HG03135 (cell line): ENCODE data around the gene POLR3E.

ENCODE experiments used
- ATAC-seq: cut with Tn5 transposase; IDR thresholded peaks from one replicate; pipeline ENCODE4 v1.9.1; 2021; ENCODE audit warnings: mild to moderate bottlenecking, moderate library complexity; ENCODE audit not compliant: unreplicated experiment

Gene POLR3E

DNA sequence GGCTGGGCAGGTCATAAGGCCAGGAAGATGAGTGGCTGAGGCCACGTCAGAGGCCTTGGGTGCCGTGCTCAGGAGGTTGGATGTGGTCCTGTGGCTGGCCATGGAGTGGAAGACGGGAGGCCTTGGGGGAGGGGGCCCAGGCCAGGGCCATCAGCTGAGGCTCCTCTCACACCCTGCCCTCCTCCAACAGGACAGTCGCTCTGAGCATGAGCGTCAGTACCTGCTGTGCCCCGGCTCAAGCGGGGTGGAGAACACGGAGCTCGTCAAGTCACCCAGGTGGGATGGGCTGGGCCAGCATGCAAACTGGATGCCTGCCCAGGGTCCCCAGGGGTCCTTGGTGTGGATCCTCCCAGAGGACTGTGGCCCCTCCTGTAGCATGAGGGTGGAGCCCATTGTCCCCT lies 19.2 kb downstream of the POLR3E start:
- ATAC-seq = no peak

DNA sequence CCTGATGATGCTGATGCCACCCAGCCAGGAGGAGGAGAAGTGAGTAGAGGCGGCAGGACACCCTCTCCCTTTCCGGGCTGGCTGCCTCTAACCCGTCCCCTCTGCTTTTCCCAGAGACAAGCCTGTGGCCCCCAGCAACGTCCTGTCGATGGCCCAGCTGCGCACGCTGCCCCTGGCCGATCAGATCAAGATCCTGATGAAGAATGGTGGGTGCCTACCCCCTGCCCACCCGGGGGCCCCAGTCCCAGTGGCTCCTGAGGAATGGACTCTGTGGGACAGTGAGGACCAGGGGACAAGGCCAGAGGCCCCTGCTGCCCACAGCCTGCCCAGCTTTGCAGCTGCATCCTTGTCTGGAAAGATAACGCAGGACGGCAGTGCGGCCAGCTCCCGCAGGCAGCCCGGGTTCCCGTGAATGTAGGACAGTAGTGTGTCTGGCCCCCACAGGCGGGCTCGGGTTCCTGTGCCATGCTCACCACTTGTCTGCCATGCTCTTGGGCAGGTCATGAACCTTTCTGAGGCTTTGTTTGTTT lies 19.9 kb downstream of the POLR3E start:
- no peak for ATAC-seq

GRCh38 chr16:22317625-22318024 lies 20.4 kb downstream of the POLR3E start:
- ATAC-seq = no peak

DNA sequence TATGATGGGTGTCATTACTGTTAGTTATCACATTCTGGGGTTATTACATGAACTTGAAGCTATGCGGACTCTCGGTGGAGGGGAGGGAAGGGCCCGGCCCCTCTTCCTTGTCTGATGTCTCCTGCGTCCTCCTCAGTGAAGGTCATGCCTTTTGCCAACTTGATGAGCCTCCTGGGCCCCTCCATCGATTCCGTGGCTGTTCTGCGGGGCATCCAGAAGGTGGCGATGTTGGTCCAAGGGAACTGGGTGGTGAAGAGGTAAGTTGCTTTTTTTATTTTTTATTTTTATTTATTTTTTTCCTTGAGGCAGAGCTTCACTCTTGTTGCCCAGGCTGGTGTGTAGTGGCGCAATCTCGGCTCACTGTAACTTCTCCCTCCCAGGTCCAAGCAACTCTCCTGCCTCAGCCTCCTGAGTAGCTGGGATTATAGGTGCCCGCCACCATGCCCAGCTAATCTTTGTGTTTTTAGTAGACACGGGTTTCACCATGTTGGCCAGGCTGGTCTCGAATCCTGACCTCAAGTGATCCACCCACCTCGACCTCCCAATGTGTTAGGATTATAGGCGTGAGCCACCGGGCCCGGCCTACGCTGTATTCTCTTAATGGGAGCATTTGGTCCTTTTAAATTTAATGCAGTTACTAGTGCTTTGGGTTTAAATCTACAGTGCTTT lies 21.6 kb downstream of the POLR3E start:
- no peak for ATAC-seq

DNA sequence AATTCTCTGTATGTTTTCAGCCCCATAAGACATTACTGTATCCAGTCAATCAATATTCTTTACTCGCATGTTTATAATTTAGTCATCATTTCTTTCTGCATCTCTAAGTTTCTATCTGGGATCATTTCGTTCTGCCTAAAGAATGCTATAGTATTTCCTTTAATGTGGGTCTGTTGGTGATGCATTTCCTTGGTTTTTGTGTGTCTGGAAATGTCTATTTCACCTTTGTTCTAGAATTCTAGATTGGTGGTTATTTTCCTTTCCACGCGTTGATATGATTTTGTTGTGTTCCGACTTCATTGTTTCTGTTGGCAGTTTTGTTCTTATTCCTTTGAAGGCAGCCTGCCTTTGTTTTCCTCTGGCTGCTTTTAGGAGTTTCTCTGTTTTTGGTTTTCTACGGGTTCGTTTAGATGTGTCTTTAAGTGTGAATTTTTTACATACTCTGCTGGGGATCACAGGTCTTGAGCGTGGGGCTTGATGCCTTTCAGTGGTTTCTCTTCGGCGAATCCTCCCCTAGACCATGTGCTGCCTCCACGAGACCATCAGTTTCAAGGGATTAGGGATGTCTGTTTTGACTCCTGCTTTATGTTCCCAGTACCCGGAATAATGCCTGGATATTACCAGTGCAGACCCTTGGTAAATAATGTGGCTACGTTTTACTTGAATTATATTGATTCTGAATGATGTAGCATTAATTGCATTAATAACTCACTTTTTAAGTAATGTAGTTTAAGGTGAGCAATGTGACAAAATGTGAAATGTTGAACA lies 23.5 kb downstream of the POLR3E start:
- no peak for ATAC-seq

GRCh38 chr16:22321340-22322001 lies 24.3 kb downstream of the POLR3E start:
- ATAC-seq = no peak

- ATAC-seq = no peak
These were observed 24.8 kb downstream of the POLR3E start for GRCh38 chr16:22322021-22322471.

GRCh38 chr16:22322741-22323140 lies 25.5 kb downstream of the POLR3E start:
- no peak for ATAC-seq

GRCh38 chr16:22323173-22323958 lies 26.2 kb downstream of the POLR3E start:
- no peak for ATAC-seq

DNA sequence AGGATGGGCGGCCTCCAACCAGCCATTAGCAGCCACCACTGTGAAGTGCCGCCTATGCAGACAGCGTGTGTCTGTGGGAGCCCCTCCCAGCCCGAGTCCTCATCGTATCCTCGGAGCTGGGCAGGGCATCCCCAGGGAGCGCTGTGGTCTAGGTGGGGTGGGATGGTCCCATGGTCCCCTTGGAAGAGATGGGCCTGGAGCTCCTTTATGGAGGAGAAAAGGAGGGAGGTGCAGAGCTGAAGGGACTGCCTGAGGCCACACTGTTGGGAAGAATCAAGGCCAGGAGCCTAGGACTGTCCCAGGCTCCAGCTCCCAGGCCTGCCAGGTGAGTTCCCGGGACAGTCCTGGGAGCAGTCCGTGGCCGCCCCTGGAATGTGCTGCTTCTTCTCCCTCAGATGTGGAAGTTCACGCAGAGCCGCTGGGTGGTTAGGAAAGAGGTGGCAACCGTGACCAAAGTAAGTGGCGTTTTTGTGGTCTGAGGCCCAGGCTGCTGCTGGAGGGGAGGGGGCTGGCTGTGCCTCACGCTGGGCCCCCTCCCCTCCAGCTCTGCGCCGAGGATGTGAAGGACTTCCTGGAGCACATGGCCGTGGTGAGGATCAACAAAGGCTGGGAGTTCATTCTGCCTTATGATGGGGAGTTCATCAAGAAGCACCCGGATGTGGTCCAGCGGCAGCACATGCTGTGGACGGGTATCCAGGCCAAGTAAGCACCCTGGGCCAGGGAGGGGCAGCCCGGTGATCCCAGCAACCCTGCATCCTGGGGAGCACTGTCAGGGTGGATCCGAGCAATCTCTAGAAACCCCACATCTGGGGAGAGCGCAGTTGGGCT lies 27.0 kb downstream of the POLR3E start:
- no peak for ATAC-seq

DNA sequence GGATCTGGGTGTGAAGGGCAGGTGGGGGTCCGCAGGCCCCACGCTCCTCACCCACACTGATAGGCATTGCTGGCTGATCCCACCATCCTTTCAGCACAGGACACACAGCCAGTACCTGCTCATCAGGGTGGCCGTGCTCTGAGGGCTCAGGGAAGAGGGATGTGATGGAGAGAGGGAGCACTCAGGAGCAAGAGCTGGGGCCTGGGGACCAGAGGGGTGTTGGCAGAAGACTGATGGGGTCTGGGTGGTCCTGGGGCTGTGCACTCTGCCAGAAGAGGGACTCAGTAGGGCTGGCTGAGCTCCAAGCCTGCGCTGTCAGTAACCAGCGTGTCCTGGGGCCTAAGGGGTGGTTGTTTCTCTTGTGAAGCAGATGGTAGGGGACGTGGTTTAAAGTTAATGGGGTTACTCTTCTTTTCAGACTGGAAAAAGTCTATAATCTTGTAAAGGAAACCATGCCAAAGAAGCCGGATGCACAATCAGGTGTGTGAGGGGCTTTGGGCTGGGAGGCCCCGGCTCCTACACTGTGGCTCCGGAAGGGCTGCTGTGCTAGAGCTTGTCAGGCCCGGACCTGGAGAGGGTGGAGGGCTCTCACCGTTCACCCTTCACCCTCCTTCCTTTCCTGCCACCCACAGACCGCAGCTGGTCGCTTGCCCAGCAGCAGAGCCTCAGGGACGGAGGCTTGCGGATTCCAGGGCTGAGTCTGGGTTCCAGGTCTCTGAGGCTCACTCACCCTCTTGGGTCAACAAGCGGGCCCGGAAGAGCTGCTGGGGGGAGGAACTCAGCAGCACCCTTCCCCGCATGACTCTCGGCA lies 27.8 kb downstream of the POLR3E start:
- no peak for ATAC-seq

GRCh38 chr16:22325598-22326368 lies 28.6 kb downstream of the POLR3E start:
- no peak for ATAC-seq

GRCh38 chr16:22326369-22326652 lies 29.1 kb downstream of the POLR3E start:
- ATAC-seq = no peak

- ATAC-seq = no peak
These were observed 29.7 kb downstream of the POLR3E start for GRCh38 chr16:22326771-22327445.

DNA sequence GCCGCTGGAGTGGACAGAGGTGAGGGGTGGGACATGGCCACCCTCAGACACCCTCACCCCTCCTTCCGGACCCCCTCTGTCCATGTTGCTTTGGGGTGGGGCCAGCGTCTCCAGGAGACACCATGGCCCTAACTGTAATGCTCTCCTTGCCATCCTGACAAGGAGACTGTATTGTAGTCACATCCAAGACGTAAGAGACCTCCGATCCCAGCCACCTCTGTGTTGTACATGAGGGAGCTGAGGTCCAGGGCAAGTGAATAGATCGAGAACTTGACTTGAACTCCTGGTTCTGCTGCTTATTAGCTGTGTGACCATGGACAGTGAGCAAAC lies 30.2 kb downstream of the POLR3E start:
- no peak for ATAC-seq

DNA sequence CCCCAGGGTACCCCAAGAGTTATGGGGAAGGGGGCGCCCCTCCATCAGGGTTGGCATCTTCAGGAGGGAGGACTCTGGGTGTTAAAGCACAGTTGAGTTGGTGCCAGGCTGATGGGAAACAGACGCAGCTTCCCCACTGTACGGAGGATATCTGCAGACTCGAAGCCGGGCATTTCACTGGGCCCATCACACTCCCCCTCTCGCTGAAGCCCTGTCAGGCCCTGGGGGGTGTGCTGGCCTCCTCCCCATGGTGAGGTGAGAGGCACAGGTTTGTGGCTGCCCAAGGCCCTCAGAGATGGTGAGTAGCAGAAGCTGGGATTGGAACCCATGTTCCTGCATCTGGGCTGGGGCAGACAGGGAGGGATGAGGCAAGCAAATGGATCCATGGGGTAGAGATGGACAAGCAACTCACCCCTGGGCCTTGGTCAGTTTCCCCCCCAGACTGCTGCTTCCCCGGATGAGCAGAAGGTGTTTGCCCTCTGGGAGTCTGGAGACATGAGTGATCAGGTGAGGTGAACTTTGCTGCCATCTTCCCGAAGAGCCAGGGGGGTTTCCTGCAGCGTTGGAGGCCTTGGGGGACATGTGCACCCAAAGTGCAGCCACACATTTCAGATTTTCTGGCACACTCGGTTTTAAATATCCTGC lies 31.0 kb downstream of the POLR3E start:
- ATAC-seq = no peak

- no peak for ATAC-seq
These were observed 32.0 kb downstream of the POLR3E start for GRCh38 chr16:22329199-22329695.

DNA sequence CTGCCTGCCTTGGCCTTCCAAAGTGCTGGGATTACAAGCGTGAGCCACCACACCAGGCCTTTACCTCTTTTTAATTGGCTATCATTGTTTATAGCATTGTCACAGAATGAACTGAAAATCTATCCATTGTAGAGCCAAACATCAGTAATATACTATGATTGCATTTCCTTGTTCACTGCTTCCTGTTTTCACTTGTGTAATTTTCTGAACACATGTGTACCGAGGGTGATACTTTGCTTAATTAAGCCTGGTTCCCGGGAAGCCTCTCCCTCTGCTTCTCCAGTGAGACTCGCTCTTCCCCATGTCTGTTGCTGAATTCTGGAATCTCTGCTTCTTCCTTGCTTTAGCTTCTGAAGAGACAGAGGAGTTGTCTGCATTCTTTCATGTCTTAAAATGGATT lies 33.1 kb downstream of the POLR3E start:
- no peak for ATAC-seq
